ENCODE results near the gene SCMH1.
"Not testable (repeated sequence)": the region's sequence is repeated elsewhere in the genome, so short reads cannot be mapped to it uniquely, and the experiment has no call there.

The SCMH1 gene

DNA sequence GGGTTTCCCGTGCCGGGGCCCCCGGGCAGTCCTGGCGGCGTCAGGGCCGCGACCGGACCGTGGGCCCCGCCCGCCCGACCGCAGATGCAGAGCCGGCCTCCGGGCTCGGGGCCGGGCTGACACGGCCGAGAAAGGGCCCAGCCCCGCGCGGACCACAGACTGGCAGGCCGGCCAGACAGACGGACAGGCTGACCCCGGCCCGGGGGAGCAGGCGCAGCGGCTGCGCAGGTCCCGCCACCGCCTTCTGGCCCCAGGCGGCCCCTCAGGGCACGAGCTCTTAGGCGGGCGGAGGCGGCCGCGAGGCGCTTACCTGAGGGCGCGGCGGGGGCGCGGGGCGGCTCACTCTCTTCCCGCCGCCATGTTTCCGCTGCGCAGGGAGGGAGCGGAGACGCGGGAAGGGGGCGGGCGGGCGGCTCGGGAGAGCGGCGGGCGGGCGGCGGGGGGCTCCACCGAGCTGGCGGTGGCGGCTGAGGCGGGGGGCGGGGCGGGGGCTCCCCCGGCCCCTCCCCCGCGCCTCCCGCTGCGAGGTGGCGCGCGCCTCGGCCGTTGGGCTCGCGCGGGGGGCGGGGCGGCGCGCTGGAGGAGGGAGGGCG, at the start of gene SCMH1:
Gene SCMH1, minus strand, starts transcription at position 558 of the 593 bp plus-strand sequence. CDS start 56,173 bp downstream, outside the sequence.
- peak; percentile 36 to 57 for DNase-seq

GRCh38 chr1:41291195-41291594, 49.1 kb upstream of the SCMH1 start:
- no peak for DNase-seq

DNA sequence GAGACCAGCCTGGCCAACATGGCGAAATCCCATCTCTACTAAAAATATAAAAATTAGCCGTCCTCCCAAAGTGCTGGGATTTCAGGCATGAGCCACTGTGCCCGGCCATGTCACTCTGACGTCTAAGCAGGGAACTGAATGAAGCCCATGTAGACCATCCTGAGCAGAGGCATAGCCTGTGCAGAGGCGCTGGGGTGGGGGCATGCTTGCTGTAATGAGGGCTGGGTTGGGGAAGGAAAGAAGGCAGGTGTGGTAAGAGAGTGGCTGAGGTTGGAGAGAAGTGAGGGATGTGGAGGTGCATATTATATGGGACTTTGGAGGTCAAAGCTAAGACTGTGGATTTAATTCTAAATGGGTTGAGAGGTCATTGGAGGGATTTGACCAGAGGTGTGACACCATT, 47.1 kb upstream of the SCMH1 start:
- no peak for DNase-seq

DNA sequence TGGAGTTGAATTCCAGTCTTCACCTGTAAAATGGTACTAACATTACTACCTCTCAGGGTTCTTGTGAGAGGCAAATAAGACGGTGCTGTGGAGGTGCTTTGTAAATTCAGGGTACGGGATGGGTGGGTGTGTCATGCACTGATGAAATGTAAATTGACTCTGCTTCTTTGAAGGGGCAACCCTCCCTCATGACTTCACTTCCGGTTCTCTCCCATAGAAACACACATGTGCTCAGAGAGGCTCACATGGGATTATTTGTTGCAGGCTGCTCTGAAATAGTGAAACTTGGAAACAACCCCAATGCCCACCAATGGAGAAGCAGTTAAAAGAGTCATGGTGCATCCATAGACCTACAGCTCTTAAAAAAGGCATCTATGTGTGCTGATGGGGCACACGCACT, 44.9 kb upstream of the SCMH1 start:
- no peak for DNase-seq

- DNase-seq: no peak
Measured at GRCh38 chr1:41286486-41286885, 44.4 kb upstream of the SCMH1 start.

DNA sequence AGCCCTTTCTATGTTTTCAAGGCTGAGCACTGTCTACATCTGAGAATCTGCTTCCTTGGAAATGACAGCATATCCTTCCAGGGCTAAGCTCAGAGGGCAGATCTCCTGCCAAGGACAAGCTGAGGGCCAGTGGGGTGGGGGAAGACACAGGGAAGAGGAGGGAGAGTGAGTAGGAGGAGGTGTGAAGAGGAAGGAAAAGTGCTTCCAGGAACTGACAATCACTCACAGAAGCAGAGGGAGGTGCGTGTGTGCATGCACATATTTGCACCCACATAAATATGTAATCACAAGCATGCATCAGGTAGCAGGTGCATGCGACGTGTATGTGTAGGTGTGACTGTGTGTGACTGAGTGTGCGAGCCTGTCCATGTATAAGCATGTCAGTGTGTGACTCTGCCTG, 43.7 kb upstream of the SCMH1 start:
- DNase-seq: no peak

- DNase-seq: no peak
Measured at GRCh38 chr1:41284121-41284520, 42.0 kb upstream of the SCMH1 start.

DNA sequence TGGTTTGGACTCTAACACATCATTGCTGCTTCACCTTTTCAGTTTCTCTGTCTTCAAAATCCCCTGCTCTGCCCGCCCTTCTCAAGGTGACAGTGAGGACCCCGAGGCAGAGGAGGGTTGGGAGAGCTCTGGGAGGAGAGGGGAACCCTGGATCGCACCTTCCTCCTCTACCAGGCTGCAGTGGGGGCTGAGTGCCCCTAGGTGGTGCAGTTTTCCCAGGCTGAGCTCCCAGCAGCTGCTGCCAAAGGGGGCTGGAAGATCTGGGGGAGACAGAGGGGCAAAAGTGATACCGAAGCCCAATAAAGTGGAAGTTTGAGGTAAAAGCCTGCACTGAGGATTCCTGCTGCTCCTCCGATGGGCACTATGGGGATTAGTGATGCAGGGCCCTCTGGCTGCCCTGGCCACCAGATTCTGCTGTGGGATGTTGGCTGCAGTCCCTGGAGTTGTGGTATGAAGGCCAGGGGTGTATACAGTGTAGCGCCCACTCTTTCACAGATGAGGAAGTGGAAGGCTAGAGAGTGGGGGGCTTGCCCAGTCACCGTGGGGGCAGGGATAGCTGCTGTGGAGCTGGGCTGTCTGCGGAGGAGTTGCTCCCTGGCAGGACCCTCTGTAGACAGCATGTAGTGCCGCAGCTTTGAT, 40.7 kb upstream of the SCMH1 start:
- peak; percentile 13 to 30 for DNase-seq

DNA sequence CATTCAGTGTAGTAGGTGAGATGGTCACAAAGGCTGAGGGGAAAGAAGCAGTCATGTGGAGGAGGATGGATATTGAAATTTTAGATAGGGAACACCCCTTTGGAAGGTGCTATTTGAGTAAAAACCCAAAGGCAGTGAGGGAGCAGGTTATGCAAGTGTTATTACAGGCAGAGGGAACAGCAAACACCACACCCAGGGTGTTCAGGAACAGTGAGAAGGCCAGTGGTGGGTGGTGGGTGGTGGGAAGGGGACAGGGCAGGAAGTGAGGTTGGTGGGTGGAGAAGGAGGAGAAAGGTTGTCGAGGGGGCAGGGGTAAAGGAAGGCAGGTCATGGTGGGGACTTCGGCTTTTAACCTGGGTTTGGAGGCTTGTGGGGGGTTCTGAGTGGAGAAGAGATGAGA, 39.2 kb upstream of the SCMH1 start:
- no peak for DNase-seq

DNA sequence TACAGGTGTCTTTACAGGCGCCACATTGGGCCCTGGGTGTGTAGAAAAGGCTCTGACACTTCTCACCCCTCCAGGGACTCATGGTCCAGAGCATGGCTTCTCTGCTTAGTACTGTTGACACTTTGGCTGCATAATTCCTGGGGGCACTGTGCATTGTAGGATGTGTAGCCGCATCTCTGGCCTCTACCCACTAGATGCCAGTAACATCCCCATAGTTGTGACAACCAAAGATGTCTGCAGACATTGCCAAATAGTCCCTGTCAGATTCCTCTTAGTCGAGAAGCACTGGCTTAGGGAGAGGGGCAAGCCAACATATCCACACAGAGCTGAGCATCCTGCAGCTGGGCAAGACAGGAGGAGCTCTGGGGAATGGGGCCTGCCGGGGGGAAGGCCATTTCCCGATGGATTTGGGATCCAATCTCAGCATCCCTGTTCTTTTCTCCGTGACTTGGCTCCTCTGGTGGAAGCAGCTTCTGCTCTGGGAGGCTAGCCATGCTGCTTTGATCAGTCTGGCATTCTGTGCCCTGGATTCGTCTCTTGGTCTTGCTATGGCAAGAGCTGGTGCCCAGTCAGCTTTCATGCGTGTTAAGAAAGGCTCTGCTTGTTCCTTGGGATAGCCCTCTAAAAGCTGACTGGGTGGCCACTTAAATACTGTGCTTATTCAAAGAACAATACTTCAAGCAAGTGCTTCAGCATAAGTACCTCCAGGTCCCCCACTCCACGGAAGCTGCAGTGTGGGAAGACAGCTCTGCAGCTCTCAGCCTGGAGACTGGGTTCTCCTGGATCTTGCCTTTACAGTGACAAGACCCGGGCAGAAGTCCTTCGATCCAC, 38.3 kb upstream of the SCMH1 start:
- DNase-seq: no peak

DNA sequence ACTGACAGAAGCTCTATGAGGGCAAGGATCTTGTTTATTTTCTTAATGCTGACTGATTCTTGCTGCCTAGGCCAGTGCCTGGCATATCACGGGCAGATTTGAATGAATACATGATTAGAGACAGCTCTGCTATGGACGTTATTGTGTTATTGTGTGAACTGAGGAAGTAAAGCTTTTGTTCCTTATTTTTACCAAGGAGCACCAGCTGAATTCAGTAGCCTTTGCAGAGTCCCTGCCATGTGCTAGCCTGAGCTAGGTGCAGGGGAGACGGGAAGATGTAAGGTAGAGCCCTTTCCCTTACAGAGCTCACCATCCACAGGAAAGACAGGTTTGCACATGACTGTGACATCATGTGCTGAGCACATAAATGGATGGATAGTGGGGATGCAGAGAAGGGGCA, 36.0 kb upstream of the SCMH1 start:
- no peak for DNase-seq

GRCh38 chr1:41277371-41277975, 35.4 kb upstream of the SCMH1 start:
- DNase-seq: no peak

DNA sequence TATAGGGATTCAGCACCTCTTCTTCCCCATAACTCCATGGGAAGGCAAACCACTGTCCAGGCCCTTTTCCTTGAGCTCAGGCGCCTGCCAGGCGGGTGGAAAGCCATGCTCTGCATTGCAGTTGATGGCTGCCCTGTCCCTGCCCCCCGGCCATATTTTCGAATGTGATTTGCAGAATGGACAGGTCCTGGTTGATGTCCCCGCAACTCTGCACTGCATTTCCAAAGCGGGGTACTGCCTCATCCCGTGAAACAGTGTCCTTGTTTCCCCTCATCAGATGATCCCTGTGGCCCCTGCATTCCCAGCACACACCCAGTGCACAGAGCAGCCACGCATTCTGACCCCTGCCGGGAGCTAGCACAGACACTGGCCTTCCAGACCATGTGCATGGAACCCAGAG, 33.7 kb upstream of the SCMH1 start:
- no peak for DNase-seq

- no peak for DNase-seq
Measured at GRCh38 chr1:41274752-41275545, 32.8 kb upstream of the SCMH1 start.

DNA sequence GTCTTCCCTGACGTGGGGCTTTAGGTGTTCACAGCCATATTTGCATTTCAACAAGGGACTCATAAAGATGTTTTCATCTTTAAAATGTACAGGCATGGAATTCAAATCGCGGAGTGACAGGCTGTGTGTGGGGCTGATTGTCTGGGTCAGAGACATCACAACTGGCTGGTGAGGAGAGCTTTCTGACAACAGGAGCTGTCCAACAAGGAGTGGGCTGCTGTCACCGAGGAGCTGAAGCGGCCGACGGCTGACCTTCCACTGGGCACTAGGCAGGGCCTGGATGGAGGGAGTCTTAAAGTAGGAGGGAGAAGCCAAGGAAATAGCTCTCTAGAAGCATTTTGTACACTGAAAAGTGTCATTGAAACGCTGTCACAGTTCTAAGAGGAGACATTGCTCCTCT, 30.5 kb upstream of the SCMH1 start:
- DNase-seq: no peak

- peak; percentile 56 to 62 for DNase-seq
Measured at GRCh38 chr1:41268154-41268770, 26.2 kb upstream of the SCMH1 start.

DNA sequence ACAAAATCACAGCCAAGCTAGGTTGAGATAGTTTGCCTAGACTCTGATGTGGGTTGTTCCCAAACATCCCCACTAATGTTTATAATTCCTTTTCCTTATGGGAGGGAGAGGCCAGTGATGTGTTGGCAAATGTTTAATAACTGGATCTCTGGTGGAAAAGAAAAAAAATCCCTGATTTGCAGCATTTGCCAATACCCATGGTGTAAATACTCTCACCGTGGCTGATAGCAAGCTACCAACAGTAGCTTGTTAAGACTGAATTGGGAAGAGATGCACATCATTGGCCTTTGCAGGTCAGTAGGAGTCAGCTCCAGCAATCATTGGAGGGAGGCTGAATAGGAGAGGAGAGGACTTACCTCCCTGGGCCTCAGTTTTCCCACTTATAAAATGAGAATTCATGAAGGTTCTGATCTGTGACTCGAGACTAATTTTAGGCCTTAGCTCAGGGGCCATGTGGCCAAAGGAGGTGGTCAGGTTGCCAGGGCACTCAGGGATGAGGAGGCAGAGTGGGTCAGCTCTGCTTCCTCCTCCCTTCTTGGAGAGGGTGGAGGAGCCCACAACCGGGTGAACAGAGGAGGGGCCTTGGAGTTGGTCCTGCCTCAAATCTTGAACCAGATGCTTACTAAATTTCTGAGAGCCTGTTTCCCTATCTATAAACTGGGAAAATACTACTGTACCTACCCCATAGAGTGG, 20.0 kb upstream of the SCMH1 start:
- DNase-seq: no peak

DNA sequence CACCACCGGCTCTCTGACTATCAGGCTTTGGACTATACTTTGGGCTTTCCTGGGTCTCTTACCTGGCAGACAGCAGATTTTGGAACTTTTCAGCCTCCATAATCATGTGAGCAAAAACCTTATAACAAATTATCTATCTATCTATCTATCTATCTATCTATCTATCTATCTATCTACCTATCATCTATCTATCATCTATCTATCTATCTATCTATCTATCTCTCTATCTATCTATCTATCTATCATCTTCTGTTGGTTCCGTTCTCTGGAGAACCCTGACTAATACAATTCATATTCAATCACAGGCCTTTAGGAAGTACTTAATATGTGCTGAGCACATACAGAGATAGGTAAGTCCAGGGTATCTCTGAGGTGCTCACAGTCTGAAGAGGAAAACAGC, 18.7 kb upstream of the SCMH1 start:
- DNase-seq: no peak

DNA sequence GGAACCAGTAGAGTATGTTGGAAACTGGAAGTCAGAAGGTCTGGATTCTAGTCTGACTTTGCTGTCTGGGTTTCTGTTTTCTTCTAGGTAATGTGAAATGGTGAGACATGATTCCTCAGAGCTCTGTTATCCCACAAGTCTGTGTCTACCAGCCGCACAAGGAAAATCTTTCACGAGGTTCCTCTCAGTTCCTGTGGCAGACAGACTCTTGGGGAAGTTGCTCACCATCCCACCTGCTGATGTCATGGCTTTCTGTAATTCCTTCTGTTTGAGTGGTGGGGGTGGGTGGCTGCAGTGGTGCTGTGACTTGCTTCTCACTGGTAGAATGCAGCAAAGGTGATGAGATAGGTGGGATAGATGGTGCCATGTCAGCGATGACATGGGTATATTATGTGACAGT, 17.1 kb upstream of the SCMH1 start:
- no peak for DNase-seq

GRCh38 chr1:41255978-41256377, 13.9 kb upstream of the SCMH1 start:
- no peak for DNase-seq

DNA sequence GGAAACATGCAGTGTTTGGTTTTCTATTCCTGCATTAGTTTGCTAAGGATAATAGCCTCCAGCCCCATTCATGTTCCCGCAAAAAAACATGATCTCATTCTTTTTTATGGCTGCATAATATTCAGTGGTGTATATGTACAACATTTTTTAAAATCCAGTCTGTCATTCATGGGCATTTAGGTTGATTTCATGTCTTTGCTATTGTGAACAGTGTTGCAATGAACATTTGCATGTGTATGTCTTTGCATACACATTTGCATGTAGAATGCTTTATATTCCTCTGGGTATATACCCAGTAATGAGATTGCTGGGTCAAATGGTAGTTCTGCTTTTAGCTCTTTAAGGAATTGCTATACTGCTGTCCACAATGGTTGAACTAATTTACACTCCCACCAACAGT, 9.0 kb upstream of the SCMH1 start:
- not testable (repeated sequence) for DNase-seq

GRCh38 chr1:41249319-41249718, 7.2 kb upstream of the SCMH1 start:
- DNase-seq: no peak
